SU-DHL-6 (cell line): Measurements from ENCODE around the gene RBMS1.

Source experiments
- CTCF ChIP-seq: fragments of 200-600 bp; sonication (generic); IDR thresholded peaks from one replicate; pipeline ENCODE4 v1.5.1; 2017; ENCODE audit warnings: antibody characterized with exemption, mild to moderate bottlenecking, low read length, moderate library complexity; ENCODE audit not compliant: insufficient read depth, poor library complexity, severe bottlenecking
- EZH2phosphoT487 ChIP-seq: fragments of 200-600 bp; sonication (generic), shearing (Covaris generic); conservative IDR thresholded peaks from 2 replicates; pipeline ENCODE4 v1.6.1; 2018; ENCODE audit warnings: mild to moderate bottlenecking, antibody characterized with exemption, low read length, moderate library complexity, mixed read lengths

DNA sequence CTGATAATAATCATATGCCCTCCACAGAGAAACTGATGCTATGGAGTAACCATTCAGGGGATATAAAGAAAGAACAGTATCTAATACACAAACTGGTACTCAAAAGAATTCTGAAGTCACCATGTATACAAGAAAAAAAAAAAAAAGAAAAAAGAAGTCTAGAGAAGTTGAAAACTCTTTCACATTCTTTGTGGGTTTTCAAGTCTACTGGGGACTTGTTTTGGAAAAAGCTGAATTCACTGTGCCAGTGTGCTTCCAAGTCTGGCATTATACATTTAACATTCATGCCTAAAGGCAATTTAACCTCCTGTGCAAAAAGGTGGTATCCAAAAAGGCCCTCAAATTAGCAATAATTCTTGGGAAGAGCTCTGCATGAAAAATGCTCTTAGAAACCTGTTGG lies 198.7 kb downstream of the RBMS1 start:
- TF ChIP-seq CTCF: no peak
- TF ChIP-seq EZH2phosphoT487: no peak
